Spleen (tissue), 11 donors: ENCODE measurements around the gene ATP8A2. TPM values are rescaled to one million over a fixed set of nuclear protein-coding genes. Genes with fewer than 3 reads are reported as not detected.
A peak's percentile ranks its signal among the peaks of the same experiment; 100 is the strongest.

Source experiments
- DNase-seq: peaks from one replicate; pipeline ENCODE4 v3.0.0-alpha.2; 2020
- H3K27ac ChIP-seq, 8 donors: fragments of 200-600 bp; sonication (generic) in 7 of 8; 1 replicate in 4 of 8; 2 replicates in 4 of 8; pipeline versions ENCODE4 v1.5.0 to v1.8.0; 2016 to 2021; ENCODE audit warnings: inconsistent platforms in 4 of 8, mild to moderate bottlenecking in 4 of 8, moderate library complexity in 1 of 8
- H3K27me3 ChIP-seq, 7 donors: fragments of 200-600 bp; sonication (generic) in 6 of 7; replicated peaks in 1 of 7; 1 replicate in 4 of 7; 2 replicates in 3 of 7; pipeline versions ENCODE4 v1.5.0 to v1.8.0; 2016 to 2021; ENCODE audit warnings: inconsistent platforms in 3 of 7, mild to moderate bottlenecking in 1 of 7
- H3K36me3 ChIP-seq, 6 donors: fragments of 200-600 bp; sonication (generic) in 5 of 6; 1 replicate in 4 of 6; 2 replicates in 2 of 6; pipeline versions ENCODE4 v1.5.0 to v1.8.0; 2016 to 2021; ENCODE audit warnings: inconsistent platforms in 2 of 6
- H3K4me1 ChIP-seq, 6 donors: fragments of 200-600 bp; sonication (generic) in 5 of 6; 1 replicate in 3 of 6; 2 replicates in 3 of 6; pipeline versions ENCODE4 v1.5.0 to v1.8.0; 2016 to 2021; ENCODE audit warnings: inconsistent platforms in 3 of 6
- H3K4me3 ChIP-seq, 8 donors: fragments of 200-600 bp; sonication (generic) in 7 of 8; 1 replicate in 4 of 8; 2 replicates in 4 of 8; pipeline versions ENCODE4 v1.5.0 to v1.8.0; 2016 to 2021; ENCODE audit warnings: inconsistent platforms in 4 of 8, mild to moderate bottlenecking in 4 of 8, moderate library complexity in 2 of 8
- H3K9me3 ChIP-seq, 8 donors: fragments of 200-600 bp; sonication (generic) in 7 of 8; 1 replicate in 4 of 8; 2 replicates in 4 of 8; pipeline versions ENCODE4 v1.5.0 to v1.8.0; 2016 to 2021; ENCODE audit warnings: inconsistent platforms in 4 of 8
- CTCF ChIP-seq, 11 experiments: fragments of 200-600 bp in 7 of 11; fragments of 450-650 bp in 4 of 11; sonication (generic) in 4 of 11; IDR thresholded peaks in 8 of 11; conservative IDR thresholded peaks in 3 of 11; 1 replicate in 7 of 11; 2 replicates in 4 of 11; pipeline versions ENCODE4 v1.4.0 to v1.8.0; 2016 to 2021; ENCODE audit warnings: antibody characterized with exemption in 11 of 11, inconsistent platforms in 4 of 11, mild to moderate bottlenecking in 1 of 11
- POLR2A ChIP-seq, 3 donors: fragments of 450-650 bp; IDR thresholded peaks; one replicate each; pipeline ENCODE4 v1.5.1; 2017; ENCODE audit warnings: antibody characterized with exemption in 3 of 3, mild to moderate bottlenecking in 1 of 3
- POLR2AphosphoS5 ChIP-seq, 3 donors: sonication (generic); formaldehyde crosslinking; IDR thresholded peaks; one replicate each; pipeline ENCODE4 v1.5.1; 2017; ENCODE audit warnings: antibody characterized with exemption in 3 of 3
- WGBS, 5 donors: extraction: QIAGEN DNeasy Blood & Tissue Kit in 3 of 5; methylation state at CpG; one replicate each; pipeline versions ENCODE4 v1.1.5 to v1.1.7; 2013 to 2018; 5-methylcytosine and 5-hydroxymethylcytosine counted together
- intact Hi-C: fragments of 100-400 bp; cut with DNase I; formaldehyde crosslinking; loops from one replicate; pipeline ENCODE4 v1.15.0; 2023; ENCODE audit warnings: low total_unique reads
- polyA plus RNA-seq, 3 donors: library from polyadenylated mRNA; stranded (reverse); fragments of 200-250 nt; gene quantifications; one replicate each; pipeline ENCODE4 v1.2.1, GENCODE V29; 2013
- total RNA-seq, 7 donors: library from RNA; depleted of rRNA in 3 of 7; stranded (reverse); fragments of >200 nt in 3 of 7; fragmentation: NEBNext Ultra II Directional in 4 of 7; extraction: Animal tissue kit (Norgen Biotek cat#: 25700) in 4 of 7; gene quantifications; one replicate each; pipeline versions ENCODE4 v1.1.0 to v1.2.1, GENCODE V29; 2016 to 2021
- donor health status: healthy with polysubstance abuse.
- donor health status: DM: no; HTN: no; CAD: no; lungs with moderate emphysema.
- donor health status: DM: no; HTN: no; CAD: no.
- donor health status: Bipolar disorder and iron deficiency.
- donor health status: healthy.
- donor health status: DM: no; HTN: no; CAD: no.
- donor health status: DM: yes; HTN: yes; CAD: no.

ATP8A2 gene
- total and polyA plus RNA-seq, 10 donors: 0.09 to 0.46 (median 0.25) TPM

GRCh38 chr13:25902455-25902854, 530.7 kb downstream of the ATP8A2 start:
- intact Hi-C loops: no loop called here
- H3K27ac ChIP-seq: no peak overlapping the region
- WGBS, 5 donors: 60 to 69% (median 64%) methylated on average over 6 of the region's 6 CpGs
- peaks cover 4 to 56% (median 32%) of the 10 kb centered on the region in 6 donors for H3K4me1 ChIP-seq
- TF ChIP-seq POLR2A (IDR thresholded peaks at IDR 0.05) (no peak), CTCF (IDR thresholded peaks at IDR 0.05 in 8 of 11, conservative IDR thresholded peaks at IDR 0.05 in 3 of 11) (no peak), POLR2AphosphoS5 (IDR thresholded peaks at IDR 0.05) (no peak)
- peak overlapping the region in 1 of 8 donors; percentile 35 for H3K4me3 ChIP-seq
- peaks cover 0 to 3% (median 0%) of the 10 kb centered on the region in 8 donors for H3K9me3 ChIP-seq
- DNase-seq: no peak
- H3K36me3 ChIP-seq: no peaks in the 10 kb centered on the region
- H3K27me3 ChIP-seq: peaks cover 0 to 12% (median 0%) of the 10 kb centered on the region in 7 donors

GRCh38 chr13:25902891-25903341, 531.1 kb downstream of the ATP8A2 start:
- 68 to 85% (median 78%) methylated on average over 11 of the region's 11 CpGs for WGBS, 5 donors
- no peak for DNase-seq
- TF ChIP-seq POLR2AphosphoS5 (IDR thresholded peaks at IDR 0.05): no peak
- TF ChIP-seq CTCF (IDR thresholded peaks at IDR 0.05 in 8 of 11, conservative IDR thresholded peaks at IDR 0.05 in 3 of 11): no peak
- no peak for TF ChIP-seq POLR2A (IDR thresholded peaks at IDR 0.05)
- Histone ChIP-seq H3K4me1 (peaks cover 4 to 56% (median 32%) of the 10 kb centered on the region in 6 donors), H3K4me3 (peak overlapping the region in 1 of 8 donors; percentile 35), H3K9me3 (no peaks in the 10 kb centered on the region), H3K27ac (no peak overlapping the region), H3K27me3 (peaks cover 0 to 12% (median 0%) of the 10 kb centered on the region in 7 donors), H3K36me3 (no peaks in the 10 kb centered on the region)
- intact Hi-C loops: no loop called here

- DNase-seq: no peak
- 91 to 96% (median 94%) methylated on average over 10 of the region's 10 CpGs for WGBS, 5 donors
- H3K36me3 ChIP-seq: no peaks in the 10 kb centered on the region
- intact Hi-C loops: no loop called here
- H3K9me3 ChIP-seq: no peaks in the 10 kb centered on the region
- peak overlapping the region in 1 of 8 donors; percentile 27 for H3K27ac ChIP-seq
- no peak for TF ChIP-seq POLR2AphosphoS5 (IDR thresholded peaks at IDR 0.05)
- no peak for TF ChIP-seq POLR2A (IDR thresholded peaks at IDR 0.05)
- TF ChIP-seq CTCF (IDR thresholded peaks at IDR 0.05 in 8 of 11, conservative IDR thresholded peaks at IDR 0.05 in 3 of 11): no peak
- no peak overlapping the region for H3K4me3 ChIP-seq
- H3K4me1 ChIP-seq: peaks cover 4 to 50% (median 32%) of the 10 kb centered on the region in 6 donors
- H3K27me3 ChIP-seq: peaks cover 0 to 3% (median 0%) of the 10 kb centered on the region in 7 donors
Observed at GRCh38 chr13:25904830-25905229, 533.1 kb downstream of the ATP8A2 start.

GRCh38 chr13:25905611-25906010, 533.8 kb downstream of the ATP8A2 start:
- Histone ChIP-seq H3K4me3 (no peak overlapping the region), H3K27ac (peak overlapping the region in 6 of 8 donors; percentile 27 to 65 (median 53)), H3K36me3 (no peaks in the 10 kb centered on the region), H3K4me1 (peaks cover 4 to 47% (median 32%) of the 10 kb centered on the region in 6 donors), H3K9me3 (no peaks in the 10 kb centered on the region), H3K27me3 (no peaks in the 10 kb centered on the region)
- intact Hi-C loops: no loop called here
- 50 to 62% (median 55%) methylated on average over 5 of the region's 5 CpGs for WGBS, 5 donors
- TF ChIP-seq POLR2AphosphoS5 (IDR thresholded peaks at IDR 0.05) (peak in 2 of 3 donors; percentile 10 to 36), CTCF (IDR thresholded peaks at IDR 0.05 in 8 of 11, conservative IDR thresholded peaks at IDR 0.05 in 3 of 11) (no peak)
- DNase-seq: no peak
